Small intestine (tissue), 7 donors: Measurements from ENCODE around the gene FEM1B. TPM values are rescaled to one million over a fixed set of nuclear protein-coding genes. Genes with fewer than 3 reads are reported as not detected.

Experiments
- DNase-seq, 2 donors: peaks; one replicate each; pipeline versions ENCODE4 v3.0.0 to v3.0.0-alpha.2; 2013
- FAIRE-seq: peaks from 2 replicates; lab custom pipeline; 2012; peaks lifted over from hg19 to GRCh38; lab: Jason Lieb, UNC
- H3K27ac ChIP-seq, 3 donors: one replicate each; pipeline ENCODE4 v1.5.1; 2013; ENCODE audit warnings: low read length in 2 of 3, mild to moderate bottlenecking in 2 of 3, control low read depth in 1 of 3, inconsistent platforms in 1 of 3, low read depth in 1 of 3, moderate library complexity in 1 of 3
- H3K27me3 ChIP-seq, 3 donors: one replicate each; pipeline ENCODE4 v1.6.1; 2013; ENCODE audit warnings: low read length in 3 of 3, inconsistent platforms in 1 of 3; ENCODE audit not compliant: control insufficient read depth in 3 of 3, insufficient read depth in 3 of 3
- H3K36me3 ChIP-seq, 3 donors: one replicate each; pipeline ENCODE4 v1.6.1; 2013; ENCODE audit warnings: low read length in 3 of 3, inconsistent platforms in 1 of 3, low read depth in 1 of 3, mild to moderate bottlenecking in 1 of 3, moderate library complexity in 1 of 3; ENCODE audit not compliant: control insufficient read depth in 3 of 3, insufficient read depth in 2 of 3
- H3K4me1 ChIP-seq, 3 donors: one replicate each; pipeline ENCODE4 v1.6.1; 2013; ENCODE audit warnings: low read length in 2 of 3, inconsistent platforms in 1 of 3, low read depth in 1 of 3, mild to moderate bottlenecking in 1 of 3, moderate library complexity in 1 of 3; ENCODE audit not compliant: control insufficient read depth in 3 of 3, insufficient read depth in 2 of 3
- H3K4me3 ChIP-seq, 3 donors: one replicate each; pipeline ENCODE4 v1.5.1; 2013; ENCODE audit warnings: low read length in 3 of 3, control low read depth in 1 of 3, inconsistent platforms in 1 of 3, low read depth in 1 of 3, mild to moderate bottlenecking in 1 of 3, moderate library complexity in 1 of 3
- H3K9me3 ChIP-seq, 2 donors: one replicate each; pipeline ENCODE4 v1.6.1; 2013; ENCODE audit warnings: low read depth in 1 of 2, low read length in 1 of 2; ENCODE audit not compliant: control insufficient read depth in 2 of 2, insufficient read depth in 1 of 2
- WGBS, 3 donors: extraction: QIAGEN DNeasy Blood & Tissue Kit; methylation state at CpG; one replicate each; pipeline ENCODE4 v1.1.7; 2013; 5-methylcytosine and 5-hydroxymethylcytosine counted together
- polyA plus RNA-seq, 4 donors: library from polyadenylated mRNA; stranded (reverse) in 3 of 4; unstranded in 1 of 4; fragments of 200-250 nt in 3 of 4; fragments of 120-200 nt in 1 of 4; gene quantifications; one replicate each; pipeline versions ENCODE4 v1.2.1 to v1.2.3, GENCODE V29; 2013
- donor health status: healthy with polysubstance abuse.
- donor health status: control.
- donor health status: control.
- donor health status: Bipolar disorder and iron deficiency.
- donor health status: healthy.

Gene FEM1B
- polyA plus RNA-seq, 4 donors, result 11.3 to 54.7 (median 13.6) TPM

DNA sequence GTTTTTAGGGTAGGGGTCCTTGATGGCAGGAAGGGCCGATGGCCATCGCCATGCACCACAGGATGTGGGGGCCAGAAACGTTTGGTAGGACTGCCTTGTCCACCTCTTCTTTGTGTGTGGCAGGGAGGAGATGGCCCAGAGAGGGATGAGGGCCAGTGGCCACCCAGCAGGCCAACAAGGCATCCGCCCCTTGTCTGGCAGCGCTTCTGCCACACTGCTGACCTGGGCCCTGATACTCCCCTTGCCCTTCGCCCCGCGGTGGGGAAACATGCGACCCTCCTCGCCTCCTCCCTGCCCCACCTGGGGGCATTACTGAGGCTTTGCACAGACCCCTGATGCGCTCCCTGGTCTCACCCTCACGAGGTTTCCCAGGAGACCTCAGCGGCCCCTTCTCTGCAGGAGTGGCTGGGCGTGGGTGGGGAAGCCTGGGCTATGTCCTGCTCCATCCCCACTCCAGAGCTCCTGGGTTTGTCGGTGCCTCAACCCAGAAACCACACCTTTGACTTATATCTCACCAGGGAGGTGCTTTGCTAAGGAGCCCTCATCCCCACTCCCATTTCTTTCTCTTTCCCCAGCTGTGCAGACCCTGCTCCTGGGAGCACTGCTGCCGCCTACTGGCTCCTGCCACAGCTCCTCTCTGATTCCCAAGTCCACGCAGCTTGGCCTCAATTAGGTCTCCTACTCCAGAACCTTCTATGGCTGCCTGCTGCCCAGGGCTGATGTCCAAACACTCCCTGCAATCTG lies 38.7 kb downstream of the FEM1B start:
- H3K4me1 ChIP-seq, result no peaks in the 10 kb centered on the region
- no peak for FAIRE-seq
- no peak overlapping the region for H3K27ac ChIP-seq
- DNase-seq, result no peak
- H3K9me3 ChIP-seq, result no peaks in the 10 kb centered on the region
- WGBS, 3 donors, result 65 to 70% (median 70%) methylated on average over 16 to 17 of the region's 17 CpGs
- H3K27me3 ChIP-seq, result no peaks in the 10 kb centered on the region
- no peak overlapping the region for H3K4me3 ChIP-seq
- H3K36me3 ChIP-seq, result peaks cover 0 to 2% (median 0%) of the 10 kb centered on the region in 3 donors

DNA sequence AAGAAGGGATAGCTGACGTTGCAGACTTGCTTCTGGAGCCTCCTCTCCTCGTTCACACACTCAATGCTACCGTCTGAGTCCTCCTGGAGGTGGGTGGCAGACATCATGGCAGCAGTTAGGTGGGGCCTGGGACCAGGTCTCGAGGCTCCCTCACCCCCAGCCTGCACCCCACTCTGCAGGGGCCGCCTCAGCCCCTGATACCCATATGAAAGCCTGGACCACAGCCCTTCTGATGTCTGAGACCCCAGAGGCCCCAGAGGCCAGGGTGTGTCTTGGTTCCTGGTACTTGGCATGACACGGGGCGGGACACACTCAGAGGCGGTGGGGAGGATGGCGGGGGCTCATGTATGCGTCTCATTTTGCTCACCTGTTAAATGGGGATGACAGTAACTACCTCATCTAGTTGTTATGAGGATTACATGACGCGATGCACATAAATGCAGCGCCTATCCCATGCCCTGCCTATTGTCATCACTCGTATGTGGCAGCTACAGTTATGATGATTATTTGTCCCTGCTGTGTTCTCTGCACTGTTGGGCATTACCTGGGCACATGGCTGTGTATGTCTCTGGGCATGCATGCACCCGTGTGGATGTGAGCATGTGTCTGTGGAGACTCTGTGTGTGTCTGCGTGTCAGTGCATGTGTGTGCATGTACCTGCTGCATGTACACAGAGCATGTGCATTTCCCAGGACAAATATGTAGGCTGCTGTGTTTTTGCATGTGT lies 39.9 kb downstream of the FEM1B start:
- no peak overlapping the region for H3K4me3 ChIP-seq
- no peaks in the 10 kb centered on the region for H3K4me1 ChIP-seq
- H3K27me3 ChIP-seq, result no peaks in the 10 kb centered on the region
- no peaks in the 10 kb centered on the region for H3K9me3 ChIP-seq
- 80 to 88% (median 81%) methylated on average over 16 of the region's 16 CpGs for WGBS, 3 donors
- H3K36me3 ChIP-seq, result peaks cover 0 to 2% (median 0%) of the 10 kb centered on the region in 3 donors
- H3K27ac ChIP-seq, result no peak overlapping the region
- FAIRE-seq (no peak), DNase-seq (no peak)

DNA sequence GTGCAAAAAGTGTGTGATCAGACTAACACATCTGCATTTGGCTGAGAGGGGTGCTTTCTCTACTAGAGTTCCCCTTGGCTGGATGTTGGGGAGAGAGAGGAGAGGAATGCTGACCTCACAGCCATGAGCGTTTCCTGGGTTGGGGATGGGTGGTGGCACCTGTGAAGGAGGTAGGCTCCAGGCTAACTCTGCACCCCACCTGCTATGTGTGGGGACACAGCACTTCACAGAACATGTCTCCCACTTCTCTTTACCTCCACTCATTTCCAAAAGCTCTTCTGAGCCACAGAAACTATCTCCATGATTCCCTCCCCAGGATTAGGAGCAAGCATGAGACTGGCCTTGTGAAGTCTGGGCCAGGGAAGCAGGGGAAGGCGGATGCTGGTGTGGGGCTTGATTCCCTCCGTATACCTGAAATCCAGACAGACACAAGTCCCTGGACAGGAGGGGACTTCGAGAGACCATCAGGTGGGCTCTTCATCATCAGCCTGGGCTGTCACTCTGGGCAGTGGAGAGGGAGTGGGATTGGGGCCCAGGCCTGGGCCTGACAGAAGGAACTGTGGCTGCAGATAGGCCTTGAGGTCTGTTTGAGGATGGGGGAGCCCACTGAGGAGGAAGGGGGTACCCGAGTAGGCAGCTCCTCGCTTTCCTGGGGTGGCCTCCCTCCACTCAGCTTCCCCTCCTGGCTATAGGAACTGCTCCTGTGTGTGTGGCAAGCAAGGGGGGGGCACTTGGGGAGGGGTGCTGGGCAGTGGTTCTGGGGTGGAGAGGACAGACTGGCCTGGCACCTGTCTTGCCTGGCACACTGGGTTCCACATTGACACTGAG lies 40.7 kb downstream of the FEM1B start:
- WGBS, 3 donors, result 75 to 86% (median 84%) methylated on average over 6 of the region's 6 CpGs
- Histone ChIP-seq H3K36me3 (peaks cover 0 to 2% (median 0%) of the 10 kb centered on the region in 3 donors), H3K4me1 (no peaks in the 10 kb centered on the region), H3K27me3 (no peaks in the 10 kb centered on the region), H3K4me3 (no peak overlapping the region), H3K9me3 (no peaks in the 10 kb centered on the region), H3K27ac (no peak overlapping the region)
- DNase-seq (no peak), FAIRE-seq (no peak)

GRCh38 chr15:68318931-68319909 lies 41.7 kb downstream of the FEM1B start:
- no peak overlapping the region for H3K4me3 ChIP-seq
- no peaks in the 10 kb centered on the region for H3K9me3 ChIP-seq
- 84 to 91% (median 86%) methylated on average over 18 of the region's 18 CpGs for WGBS, 3 donors
- H3K27me3 ChIP-seq, result peaks cover 0 to 4% (median 0%) of the 10 kb centered on the region in 3 donors
- no peak overlapping the region for H3K27ac ChIP-seq
- no peaks in the 10 kb centered on the region for H3K4me1 ChIP-seq
- peaks cover 0 to 2% (median 0%) of the 10 kb centered on the region in 3 donors for H3K36me3 ChIP-seq
- no peak for FAIRE-seq
- DNase-seq, result no peak

DNA sequence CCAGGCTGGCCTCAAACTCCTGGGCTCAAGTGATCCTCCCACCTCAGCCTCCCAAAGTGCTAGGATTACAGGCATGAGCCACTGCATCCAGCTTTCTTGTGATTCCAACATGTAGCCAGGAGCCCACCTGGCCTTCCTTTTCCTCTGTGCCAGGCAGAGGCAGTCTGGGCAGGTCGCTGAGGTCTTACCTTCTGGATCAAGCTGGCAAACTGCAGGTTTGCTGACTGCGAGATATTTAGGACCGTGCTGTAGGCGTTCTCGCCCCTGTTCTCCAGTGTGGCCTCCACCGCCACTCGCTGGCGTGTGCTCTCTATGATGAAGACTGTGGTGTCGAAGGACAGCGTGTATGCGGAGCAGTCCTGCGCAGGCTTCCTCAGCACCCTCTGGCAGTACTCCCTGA lies 42.5 kb downstream of the FEM1B start:
- DNase-seq (no peak), FAIRE-seq (no peak)
- Histone ChIP-seq H3K4me3 (no peak overlapping the region), H3K4me1 (no peaks in the 10 kb centered on the region), H3K27ac (no peak overlapping the region), H3K9me3 (no peaks in the 10 kb centered on the region), H3K27me3 (peaks cover 0 to 4% (median 0%) of the 10 kb centered on the region in 3 donors), H3K36me3 (no peaks in the 10 kb centered on the region)
- 93 to 96% (median 95%) methylated on average over 12 of the region's 12 CpGs for WGBS, 3 donors

GRCh38 chr15:68321229-68321628 lies 43.7 kb downstream of the FEM1B start:
- 62 to 73% (median 67%) methylated on average over 7 of the region's 7 CpGs for WGBS, 3 donors
- no peak for DNase-seq

GRCh38 chr15:68322796-68323195 lies 45.3 kb downstream of the FEM1B start:
- Histone ChIP-seq H3K36me3 (no peaks in the 10 kb centered on the region), H3K9me3 (no peaks in the 10 kb centered on the region), H3K27me3 (peaks cover 0 to 8% (median 0%) of the 10 kb centered on the region in 3 donors), H3K4me3 (no peak overlapping the region), H3K27ac (no peak overlapping the region), H3K4me1 (no peaks in the 10 kb centered on the region)
- no peak for FAIRE-seq
- no peak for DNase-seq
- 71 to 78% (median 71%) methylated on average over 8 to 9 of the region's 9 CpGs for WGBS, 3 donors

More at GRCh38 chr15:68321229-68321628, 43.7 kb downstream of the FEM1B start:
- H3K27me3 ChIP-seq, result peaks cover 0 to 4% (median 0%) of the 10 kb centered on the region in 3 donors
- no peaks in the 10 kb centered on the region for H3K4me1 ChIP-seq
- H3K27ac ChIP-seq, result no peak overlapping the region
- H3K4me3 ChIP-seq, result no peak overlapping the region
- no peaks in the 10 kb centered on the region for H3K9me3 ChIP-seq
- FAIRE-seq, result no peak
- H3K36me3 ChIP-seq, result no peaks in the 10 kb centered on the region
